Suprapubic skin (tissue), 2 donors: ENCODE measurements around the gene MRPS10.

Experiments used
- EP300 ChIP-seq: sonication (generic); formaldehyde crosslinking; IDR thresholded peaks from one replicate; pipeline ENCODE4 v1.6.1; 2017; ENCODE audit warnings: antibody characterized with exemption
- POLR2A ChIP-seq, 2 donors: fragments of 450-650 bp; IDR thresholded peaks; one replicate each; pipeline ENCODE4 v1.6.1; 2017; ENCODE audit warnings: antibody characterized with exemption in 2 of 2, mild to moderate bottlenecking in 2 of 2, moderate library complexity in 2 of 2

DNA sequence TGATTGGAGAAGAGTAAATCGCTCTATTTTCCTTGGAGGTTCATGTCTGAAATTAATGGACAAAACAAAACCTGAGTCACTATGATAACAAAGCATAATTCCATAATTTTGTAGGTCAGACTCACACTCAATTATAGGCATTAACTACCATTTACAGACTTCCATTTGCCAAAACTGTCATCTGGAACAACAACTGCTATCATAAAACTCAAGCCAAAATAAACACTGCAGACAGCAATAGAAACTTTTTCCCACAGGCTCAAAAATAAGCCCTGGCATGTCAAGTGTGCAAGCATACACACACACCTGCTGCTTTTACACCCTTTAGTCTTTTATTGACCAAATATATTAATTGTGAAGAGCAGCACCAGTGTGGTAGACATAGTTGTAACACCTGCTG is 7.1 kb downstream of the MRPS10 start:
- TF ChIP-seq POLR2A (IDR thresholded peaks at IDR 0.05) (no peak), EP300 (no peak)
